HTERT RPE-1 (cell line): ENCODE measurements around the gene RALY.

Source experiments
- in situ Hi-C: fragments of 300-500 bp; cut with MboI; formaldehyde crosslinking; loops from 4 replicates; pipeline ENCODE4 v1.14.3; 2020; ENCODE audit warnings: low sequenced_read_pairs

The RALY gene

GRCh38 chr20:33993576-33994221 lies at the start of gene RALY:
Gene RALY (plus strand): TSS chr20:33993911. CDS start chr20:34072075, 78,164 bp downstream.
- in situ Hi-C loops, result no loop called here

DNA sequence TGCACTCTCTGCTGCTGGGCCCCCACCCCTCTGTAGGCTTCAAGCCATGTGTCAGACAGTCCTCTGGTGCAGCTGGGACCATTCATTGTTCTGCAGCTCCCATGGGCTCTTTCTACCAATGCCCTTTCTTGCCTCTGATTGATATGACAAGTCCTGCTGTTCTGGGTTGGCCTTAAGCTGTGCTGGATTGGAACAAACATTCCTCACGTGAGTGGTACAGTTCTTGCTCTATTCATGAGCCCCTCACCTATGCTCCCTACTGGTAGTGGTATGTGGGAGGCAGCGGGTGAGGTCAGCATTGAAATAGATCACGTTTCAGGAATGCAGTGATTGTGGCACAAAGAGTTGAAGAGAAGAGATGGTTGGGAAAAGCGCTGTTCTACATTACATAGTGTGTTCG lies 48.8 kb upstream of the RALY start:
- in situ Hi-C loops, result no loop called here

- in situ Hi-C loops, result no loop called here
These were observed 48.2 kb upstream of the RALY start for GRCh38 chr20:33945391-33946081.

DNA sequence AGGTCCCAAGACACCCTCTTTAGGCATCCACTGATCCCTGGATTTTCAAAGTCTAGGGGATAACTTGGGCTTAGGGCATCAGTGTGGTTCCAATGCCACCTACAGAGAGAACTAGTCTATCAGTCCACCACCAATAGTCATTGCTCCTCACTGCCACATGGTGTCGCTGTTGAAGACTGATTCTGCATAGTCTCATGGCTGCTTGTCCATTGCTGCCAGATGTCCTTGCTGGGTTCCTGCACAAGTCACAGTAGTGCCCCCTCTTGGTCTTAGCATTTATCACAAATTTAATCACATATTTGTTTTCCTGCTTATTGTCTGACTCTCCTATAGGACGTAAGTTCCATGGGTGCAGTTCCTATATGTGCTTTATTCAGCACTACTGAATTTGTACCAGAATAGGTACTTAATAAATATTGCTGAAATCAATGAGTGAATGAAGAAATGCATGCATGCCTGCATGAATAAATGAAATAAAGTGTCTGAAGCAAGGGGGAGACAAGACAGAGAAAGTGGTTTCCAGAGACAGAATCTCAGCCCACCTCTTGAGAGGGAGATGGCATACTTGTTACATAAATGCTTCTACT lies 45.9 kb upstream of the RALY start:
- in situ Hi-C loops, result no loop called here

DNA sequence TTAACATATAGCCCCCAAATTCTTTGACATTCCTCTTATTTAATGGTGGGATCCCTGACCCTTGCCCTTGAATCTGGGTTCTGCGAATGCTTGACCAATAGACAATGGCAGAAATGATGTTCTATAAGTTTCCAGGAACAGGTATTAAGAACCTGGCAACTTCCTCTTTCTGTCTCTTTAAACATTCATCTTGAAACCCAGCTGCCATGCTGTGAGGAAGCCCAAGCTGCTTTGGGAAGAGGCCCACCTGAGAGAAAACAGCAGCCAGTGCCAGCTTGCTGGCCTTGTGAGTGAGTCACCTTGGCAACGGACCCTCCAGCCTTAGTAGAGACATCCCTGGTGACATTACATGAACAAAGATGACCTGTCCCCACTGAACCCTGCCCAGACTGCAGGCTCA lies 45.2 kb upstream of the RALY start:
- in situ Hi-C loops, result no loop called here

DNA sequence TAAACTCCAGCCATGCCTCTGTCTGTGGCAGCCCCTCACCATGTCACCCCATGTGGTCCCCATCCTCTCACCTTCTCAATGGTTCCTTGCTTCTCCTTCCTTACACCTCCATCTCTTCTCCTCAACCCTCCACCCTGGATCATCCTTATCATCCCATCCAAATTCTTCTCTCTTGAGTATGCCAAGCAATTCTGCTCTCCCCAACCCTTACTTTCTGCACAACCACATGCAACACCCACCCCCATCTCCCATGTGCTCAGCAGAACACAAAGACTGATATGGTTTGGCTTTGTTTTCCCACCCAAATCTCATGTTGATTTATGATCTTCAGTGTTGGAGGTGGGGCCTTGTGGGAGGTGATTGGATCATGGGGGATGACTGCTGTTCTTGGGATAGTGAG lies 42.5 kb upstream of the RALY start:
- in situ Hi-C loops, result no loop called here

- in situ Hi-C loops, result no loop called here
These were observed 39.2 kb upstream of the RALY start for GRCh38 chr20:33954504-33954903.

- in situ Hi-C loops, result no loop called here
These were observed 30.0 kb upstream of the RALY start for GRCh38 chr20:33963751-33964150.

GRCh38 chr20:33964441-33964840 lies 29.3 kb upstream of the RALY start:
- in situ Hi-C loops, result no loop called here

DNA sequence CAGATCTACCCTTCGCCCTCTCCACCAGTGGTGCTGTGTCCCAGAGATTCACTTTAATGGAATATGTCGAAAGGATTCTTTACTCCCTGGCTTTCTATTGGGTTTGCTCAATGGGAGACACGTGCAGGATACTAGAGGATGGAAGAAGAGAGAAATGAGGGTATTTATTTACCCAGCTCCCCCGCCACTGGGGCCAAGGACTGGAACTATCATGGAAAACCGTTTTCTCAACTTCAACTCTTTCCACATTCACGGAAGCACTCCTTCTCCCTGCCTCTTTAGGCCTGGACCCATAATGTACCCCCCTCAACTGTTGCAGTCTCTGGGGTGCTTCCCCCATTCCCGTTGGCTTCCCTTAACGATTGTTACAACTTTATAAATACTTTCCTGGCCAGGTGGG lies 26.6 kb upstream of the RALY start:
- in situ Hi-C loops, result no loop called here

DNA sequence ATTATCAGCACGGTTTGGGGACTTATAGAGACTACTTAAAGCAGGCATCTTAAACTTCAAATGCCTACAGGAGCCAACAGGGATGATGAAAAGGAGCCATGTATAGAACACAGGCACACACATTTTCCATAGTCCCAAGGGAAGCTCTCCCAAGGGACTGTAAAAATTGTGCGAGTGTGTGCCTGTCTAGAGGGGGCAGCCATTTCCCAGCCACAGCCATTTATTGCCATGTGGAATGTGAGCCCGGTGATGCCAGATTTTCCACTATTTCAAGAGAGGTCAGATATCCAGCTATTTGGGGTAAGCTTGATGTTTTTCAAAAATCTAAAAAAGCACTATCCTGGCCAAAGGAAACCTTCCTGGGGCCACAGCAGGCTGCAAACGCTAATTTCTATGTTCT lies 24.1 kb upstream of the RALY start:
- in situ Hi-C loops, result no loop called here

- in situ Hi-C loops, result no loop called here
These were observed 23.5 kb upstream of the RALY start for GRCh38 chr20:33970229-33970628.

- in situ Hi-C loops, result no loop called here
These were observed 22.4 kb upstream of the RALY start for GRCh38 chr20:33971147-33971975.

DNA sequence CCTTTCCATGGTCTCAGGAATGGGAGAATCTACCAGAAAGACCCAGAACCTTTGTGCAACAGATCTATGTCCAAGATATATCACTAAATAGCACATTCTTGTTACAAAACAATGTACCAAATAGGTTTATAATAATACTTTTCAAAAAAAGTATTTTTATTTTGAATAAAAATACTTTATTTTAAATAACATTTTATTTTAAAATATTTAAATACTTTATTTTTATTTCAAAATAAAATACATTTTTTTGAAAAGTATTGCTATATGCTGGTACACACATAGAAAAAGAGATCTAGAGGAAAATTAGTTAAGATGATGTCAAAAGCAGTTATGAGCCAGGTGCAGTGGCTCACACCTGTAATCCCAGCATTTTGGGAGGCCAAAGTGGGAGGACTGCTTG lies 16.8 kb upstream of the RALY start:
- in situ Hi-C loops, result no loop called here

GRCh38 chr20:33977535-33977934 lies 16.2 kb upstream of the RALY start:
- in situ Hi-C loops, result no loop called here

DNA sequence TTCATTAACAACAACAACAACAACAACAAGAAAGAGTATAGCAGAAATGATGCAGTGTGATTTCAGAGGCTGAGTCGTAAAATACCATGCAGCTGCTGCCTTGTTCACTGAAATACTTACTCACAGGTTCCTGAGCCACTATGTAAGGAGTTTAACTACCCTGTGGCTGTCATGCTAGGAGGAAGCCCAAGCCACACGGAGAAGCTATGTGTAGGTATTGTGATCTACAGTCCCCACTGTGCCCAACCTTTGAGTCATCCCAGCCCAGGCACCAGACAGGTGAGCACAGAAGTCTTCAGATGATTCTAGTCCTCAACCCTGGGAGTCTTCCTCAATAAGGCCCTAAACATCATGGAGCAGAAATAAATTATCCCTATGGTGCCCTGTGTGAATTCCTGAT lies 14.6 kb upstream of the RALY start:
- in situ Hi-C loops, result no loop called here

DNA sequence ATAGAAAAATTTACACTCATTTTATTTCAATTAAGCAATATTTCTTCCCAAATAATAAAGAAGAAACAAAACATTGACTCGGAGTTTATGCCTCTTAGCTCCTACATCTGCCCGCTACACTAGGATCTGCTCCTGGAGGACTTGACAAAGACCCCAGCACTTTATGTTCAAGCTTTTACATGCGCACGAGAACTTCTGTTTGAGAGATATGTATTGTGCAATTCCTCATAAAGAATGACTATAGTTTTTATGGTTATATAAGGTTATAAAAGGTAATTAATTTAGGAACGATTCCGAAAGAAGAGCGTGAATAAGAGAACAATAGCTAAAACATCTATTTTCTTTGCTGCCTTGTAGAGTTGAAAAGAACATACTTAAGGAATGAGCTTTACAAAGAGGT lies 12.4 kb upstream of the RALY start:
- in situ Hi-C loops, result no loop called here

DNA sequence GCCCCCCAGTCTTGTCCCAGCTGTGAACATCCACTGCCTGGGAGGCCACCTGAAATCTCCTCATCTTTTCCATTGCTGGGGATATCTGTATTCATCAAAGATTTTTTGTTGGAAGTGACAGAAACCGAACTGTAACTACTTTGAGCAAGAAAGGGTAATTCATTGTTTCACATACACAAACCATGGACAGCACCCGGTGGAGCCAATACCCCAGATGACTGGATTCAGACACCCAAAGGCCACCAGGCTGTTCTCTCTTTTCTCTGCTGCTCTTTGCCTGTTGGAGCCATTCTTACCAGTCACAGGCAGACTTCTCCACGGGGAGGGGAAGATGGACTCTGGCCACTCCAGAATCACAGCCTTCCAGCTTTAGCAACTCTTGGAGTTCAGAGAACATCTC lies 11.7 kb upstream of the RALY start:
- in situ Hi-C loops, result no loop called here

DNA sequence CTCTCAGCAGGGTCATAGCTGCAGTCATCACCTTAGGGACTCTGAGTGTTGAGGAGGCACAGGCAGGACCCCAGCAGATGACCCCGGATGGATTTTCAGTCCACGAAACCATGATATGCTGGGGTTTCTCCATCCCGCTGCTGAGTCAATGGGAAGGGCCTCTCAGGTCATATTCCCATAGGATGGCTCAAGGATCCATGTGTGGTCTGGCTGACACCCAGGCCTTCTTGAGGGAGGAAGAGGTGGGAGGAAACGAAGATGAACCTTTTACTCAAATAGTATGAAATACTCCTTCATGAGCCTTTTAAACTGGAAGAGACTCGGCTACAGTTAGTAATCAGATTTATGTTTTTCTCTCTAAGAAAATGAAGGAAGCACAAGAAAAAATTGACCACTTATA lies 10.3 kb upstream of the RALY start:
- in situ Hi-C loops, result no loop called here

GRCh38 chr20:33984182-33984719 lies 9.5 kb upstream of the RALY start:
- in situ Hi-C loops, result no loop called here

- in situ Hi-C loops, result no loop called here
These were observed 8.4 kb upstream of the RALY start for GRCh38 chr20:33985280-33985679.
